ENCODE data around the gene QDPR.

Gene QDPR

GRCh38 chr4:17556498-17556897, 44.6 kb upstream of the QDPR start:
- FAIRE-seq (no peak), DNase-seq (ENCODE audit: insufficient read length, low spot score) (no peak)
- TF ChIP-seq CTCF (IDR thresholded peaks at IDR 0.05; ENCODE audit: insufficient read depth, missing control alignments), result no peak

- FAIRE-seq, result no peak
- TF ChIP-seq CTCF (IDR thresholded peaks at IDR 0.05; ENCODE audit: insufficient read depth, missing control alignments), result no peak
- no peak for DNase-seq (ENCODE audit: insufficient read length, low spot score)
Observed at GRCh38 chr4:17554568-17554967, 42.7 kb upstream of the QDPR start.

- no peak for TF ChIP-seq CTCF (IDR thresholded peaks at IDR 0.05; ENCODE audit: insufficient read depth, missing control alignments)
- no peak for DNase-seq (ENCODE audit: insufficient read length, low spot score)
- FAIRE-seq, result no peak
Observed at GRCh38 chr4:17552427-17552826, 40.5 kb upstream of the QDPR start.

GRCh38 chr4:17550549-17550948, 38.7 kb upstream of the QDPR start:
- DNase-seq (ENCODE audit: insufficient read length, low spot score) (no peak), FAIRE-seq (no peak)

GRCh38 chr4:17546678-17547077, 34.8 kb upstream of the QDPR start:
- no peak for DNase-seq (ENCODE audit: insufficient read length, low spot score)
- FAIRE-seq, result no peak
- no peak for TF ChIP-seq CTCF (IDR thresholded peaks at IDR 0.05; ENCODE audit: insufficient read depth, missing control alignments)

More at GRCh38 chr4:17550549-17550948, 38.7 kb upstream of the QDPR start:
- TF ChIP-seq CTCF (IDR thresholded peaks at IDR 0.05; ENCODE audit: insufficient read depth, missing control alignments), result no peak

- no peak for TF ChIP-seq CTCF (IDR thresholded peaks at IDR 0.05; ENCODE audit: insufficient read depth, missing control alignments)
- FAIRE-seq, result no peak
- DNase-seq (ENCODE audit: insufficient read length, low spot score), result no peak
Observed at GRCh38 chr4:17546222-17546621, 34.3 kb upstream of the QDPR start.

GRCh38 chr4:17545374-17546140, 33.7 kb upstream of the QDPR start:
- DNase-seq (ENCODE audit: insufficient read length, low spot score), result no peak
- FAIRE-seq, result no peak
- no peak for TF ChIP-seq CTCF (IDR thresholded peaks at IDR 0.05; ENCODE audit: insufficient read depth, missing control alignments)
